Measurements from ENCODE around the gene SIMC1. TPM values are rescaled to one million over a fixed set of nuclear protein-coding genes. Genes with fewer than 3 reads are reported as not detected.
"Not testable (repeated sequence)": the region's sequence is repeated elsewhere in the genome, so short reads cannot be mapped to it uniquely, and the experiment has no call there.

Gene SIMC1
- total RNA-seq, 1 experiment from 2014 or later, result 25.4 TPM

GRCh38 chr5:176216393-176216916 lies 21.8 kb upstream of the SIMC1 start:
- intact Hi-C loops (cut with micrococcal nuclease); H3K36me3 Mint-ChIP-seq (ENCODE audit: insufficient read depth, unreplicated experiment); CTCF ChIA-PET; DNase-seq (ENCODE audit: unreplicated experiment); POLR2A ChIA-PET; H3K9me3 Mint-ChIP-seq (ENCODE audit: unreplicated experiment); BruUV-seq (replicated peaks); H3K4me3 Mint-ChIP-seq (ENCODE audit: unreplicated experiment); H3K27ac Mint-ChIP-seq (ENCODE audit: low read depth, unreplicated experiment); H3K4me1 Mint-ChIP-seq (ENCODE audit: insufficient read depth, unreplicated experiment); H3K27me3 Mint-ChIP-seq (ENCODE audit: insufficient read depth, unreplicated experiment): not testable (repeated sequence)

GRCh38 chr5:176217188-176217729 lies 21.0 kb upstream of the SIMC1 start:
- POLR2A ChIA-PET; H3K36me3 Mint-ChIP-seq (ENCODE audit: insufficient read depth, unreplicated experiment); H3K27ac Mint-ChIP-seq (ENCODE audit: low read depth, unreplicated experiment); H3K9me3 Mint-ChIP-seq (ENCODE audit: unreplicated experiment); H3K27me3 Mint-ChIP-seq (ENCODE audit: insufficient read depth, unreplicated experiment); DNase-seq (ENCODE audit: unreplicated experiment); H3K4me3 Mint-ChIP-seq (ENCODE audit: unreplicated experiment); H3K4me1 Mint-ChIP-seq (ENCODE audit: insufficient read depth, unreplicated experiment); BruUV-seq (replicated peaks); CTCF ChIA-PET; intact Hi-C loops (cut with micrococcal nuclease): not testable (repeated sequence)

- H3K9me3 Mint-ChIP-seq (ENCODE audit: unreplicated experiment); H3K36me3 Mint-ChIP-seq (ENCODE audit: insufficient read depth, unreplicated experiment); H3K4me1 Mint-ChIP-seq (ENCODE audit: insufficient read depth, unreplicated experiment): not testable (repeated sequence)
Observed at GRCh38 chr5:176217764-176218163, 20.5 kb upstream of the SIMC1 start.

DNA sequence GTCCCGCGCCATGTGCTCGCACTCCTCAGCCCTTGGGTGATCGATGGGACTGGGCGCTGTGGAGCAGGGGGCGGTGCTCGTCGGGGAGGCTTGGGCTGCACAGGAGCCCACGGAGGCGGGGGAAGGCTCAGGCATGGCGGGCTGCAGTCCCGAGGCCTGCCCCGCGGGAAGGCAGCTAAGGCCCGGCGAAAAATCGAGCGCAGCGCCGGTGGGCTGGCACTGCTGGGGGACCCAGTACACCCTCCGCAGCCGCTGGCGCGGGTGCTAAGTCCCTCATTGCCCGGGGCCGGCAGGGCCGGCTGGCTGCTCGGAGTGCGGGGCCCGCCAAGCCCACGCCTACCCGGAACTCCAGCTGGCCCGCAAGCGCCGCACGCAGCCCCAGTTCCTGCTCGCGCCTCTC lies 16.2 kb upstream of the SIMC1 start:
- POLR2A ChIA-PET, result interaction anchor here (0.7 kb wide), 1 partner anchor 139 kb away, joined by 3 read pairs; no protein-coding TSS in a partner anchor
- intact Hi-C loops (cut with micrococcal nuclease); H3K27ac Mint-ChIP-seq (ENCODE audit: low read depth, unreplicated experiment); H3K4me3 Mint-ChIP-seq (ENCODE audit: unreplicated experiment); BruUV-seq (replicated peaks); H3K36me3 Mint-ChIP-seq (ENCODE audit: insufficient read depth, unreplicated experiment); H3K27me3 Mint-ChIP-seq (ENCODE audit: insufficient read depth, unreplicated experiment); H3K4me1 Mint-ChIP-seq (ENCODE audit: insufficient read depth, unreplicated experiment); DNase-seq (ENCODE audit: unreplicated experiment); H3K9me3 Mint-ChIP-seq (ENCODE audit: unreplicated experiment); CTCF ChIA-PET: not testable (repeated sequence)

More at GRCh38 chr5:176217764-176218163, 20.5 kb upstream of the SIMC1 start:
- H3K4me3 Mint-ChIP-seq (ENCODE audit: unreplicated experiment); POLR2A ChIA-PET; DNase-seq (ENCODE audit: unreplicated experiment); BruUV-seq (replicated peaks); intact Hi-C loops (cut with micrococcal nuclease); H3K27ac Mint-ChIP-seq (ENCODE audit: low read depth, unreplicated experiment); H3K27me3 Mint-ChIP-seq (ENCODE audit: insufficient read depth, unreplicated experiment): not testable (repeated sequence)
- CTCF ChIA-PET, result interaction anchor here (0.5 to 0.6 kb wide), 2 partner anchors 33 to 79 kb away, joined by 3 to 5 read pairs; no protein-coding TSS in a partner anchor

DNA sequence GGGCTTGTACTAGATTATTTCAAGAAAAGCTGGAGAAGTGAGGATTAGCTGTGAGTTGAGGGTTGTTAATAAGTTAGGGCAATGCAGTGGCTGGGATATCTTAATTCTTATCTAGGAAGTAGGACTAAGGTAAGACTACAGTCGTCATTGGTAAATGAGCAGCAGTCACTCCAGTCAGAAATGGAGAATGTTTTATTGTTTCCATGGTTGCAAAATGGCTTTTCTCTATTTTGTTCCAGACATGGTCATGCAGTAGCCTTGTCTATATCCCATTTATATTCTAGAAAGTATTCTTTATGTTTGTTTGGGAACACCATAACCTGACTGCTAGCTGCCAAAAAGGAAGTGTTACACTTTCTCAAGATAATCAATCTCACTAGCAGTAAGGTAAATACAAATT lies 9.9 kb upstream of the SIMC1 start:
- BruUV-seq (replicated peaks); H3K9me3 Mint-ChIP-seq (ENCODE audit: unreplicated experiment); POLR2A ChIA-PET; intact Hi-C loops (cut with micrococcal nuclease); H3K27ac Mint-ChIP-seq (ENCODE audit: low read depth, unreplicated experiment); DNase-seq (ENCODE audit: unreplicated experiment); CTCF ChIA-PET; H3K36me3 Mint-ChIP-seq (ENCODE audit: insufficient read depth, unreplicated experiment); H3K27me3 Mint-ChIP-seq (ENCODE audit: insufficient read depth, unreplicated experiment); H3K4me1 Mint-ChIP-seq (ENCODE audit: insufficient read depth, unreplicated experiment); H3K4me3 Mint-ChIP-seq (ENCODE audit: unreplicated experiment): not testable (repeated sequence)

DNA sequence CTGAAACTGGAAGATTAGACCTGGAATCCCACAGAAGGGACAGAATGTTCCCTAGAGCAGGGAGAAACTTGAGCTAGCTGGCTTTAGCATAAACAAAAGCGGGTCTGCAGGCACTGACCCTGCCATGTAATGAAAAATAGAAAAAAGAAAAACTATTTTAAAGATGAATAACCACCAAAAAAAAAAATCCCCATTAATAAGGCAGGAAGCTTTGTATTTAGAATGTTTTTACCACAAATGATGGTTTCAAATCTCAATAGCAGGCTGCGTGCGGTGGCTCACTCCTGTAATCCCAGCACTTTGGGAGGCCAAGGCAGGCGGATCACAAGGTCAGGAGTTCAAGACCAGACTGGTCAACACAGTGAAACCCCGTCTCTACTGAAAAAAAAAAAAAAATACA lies 5.0 kb upstream of the SIMC1 start:
- intact Hi-C loops (cut with micrococcal nuclease); POLR2A ChIA-PET; BruUV-seq (replicated peaks); H3K4me1 Mint-ChIP-seq (ENCODE audit: insufficient read depth, unreplicated experiment); H3K36me3 Mint-ChIP-seq (ENCODE audit: insufficient read depth, unreplicated experiment); H3K27ac Mint-ChIP-seq (ENCODE audit: low read depth, unreplicated experiment); H3K9me3 Mint-ChIP-seq (ENCODE audit: unreplicated experiment); H3K4me3 Mint-ChIP-seq (ENCODE audit: unreplicated experiment); H3K27me3 Mint-ChIP-seq (ENCODE audit: insufficient read depth, unreplicated experiment); DNase-seq (ENCODE audit: unreplicated experiment): not testable (repeated sequence)
- CTCF ChIA-PET, result interaction anchor here (0.7 kb wide), 1 partner anchor 100 kb away, joined by 4 read pairs; no protein-coding TSS in a partner anchor

- H3K4me1 Mint-ChIP-seq (ENCODE audit: insufficient read depth, unreplicated experiment); H3K27ac Mint-ChIP-seq (ENCODE audit: low read depth, unreplicated experiment); intact Hi-C loops (cut with micrococcal nuclease); H3K9me3 Mint-ChIP-seq (ENCODE audit: unreplicated experiment); BruUV-seq (replicated peaks); H3K36me3 Mint-ChIP-seq (ENCODE audit: insufficient read depth, unreplicated experiment); H3K4me3 Mint-ChIP-seq (ENCODE audit: unreplicated experiment); H3K27me3 Mint-ChIP-seq (ENCODE audit: insufficient read depth, unreplicated experiment): not testable (repeated sequence)
- peak; percentile 36 for TF ChIP-seq CTCF (IDR thresholded peaks at IDR 0.05; ENCODE audit: unreplicated experiment)
- ChIA-PET POLR2A (interaction anchor here (0.5 kb wide), 1 partner anchor 127 kb away, joined by 3 read pairs; the partner anchor contains the start of gene KIAA1191), CTCF (interaction anchor here (0.6 kb wide), 1 partner anchor 32 kb away, joined by 3 read pairs; no protein-coding TSS in a partner anchor)
- DNase-seq (ENCODE audit: unreplicated experiment), result peak; percentile 66
Observed at GRCh38 chr5:176235155-176235554, 3.1 kb upstream of the SIMC1 start.

GRCh38 chr5:176238645-176239283 lies 540 bp downstream of the SIMC1 start:
- H3K9me3 Mint-ChIP-seq (ENCODE audit: unreplicated experiment); H3K4me3 Mint-ChIP-seq (ENCODE audit: unreplicated experiment); DNase-seq (ENCODE audit: unreplicated experiment); POLR2A ChIA-PET; BruUV-seq (replicated peaks); H3K36me3 Mint-ChIP-seq (ENCODE audit: insufficient read depth, unreplicated experiment); H3K4me1 Mint-ChIP-seq (ENCODE audit: insufficient read depth, unreplicated experiment); intact Hi-C loops (cut with micrococcal nuclease); H3K27me3 Mint-ChIP-seq (ENCODE audit: insufficient read depth, unreplicated experiment); CTCF ChIA-PET; H3K27ac Mint-ChIP-seq (ENCODE audit: low read depth, unreplicated experiment): not testable (repeated sequence)
